Dermis blood vessel endothelial cell (primary cell): Measurements from ENCODE around the gene MIER2. TPM values are rescaled to one million over a fixed set of nuclear protein-coding genes. Genes with fewer than 3 reads are reported as not detected.
"Not testable (repeated sequence)": the region's sequence is repeated elsewhere in the genome, so short reads cannot be mapped to it uniquely, and the experiment has no call there.

Experiments
- DNase-seq: peaks from one replicate; pipeline ENCODE4 v3.0.0; 2010
- total RNA-seq: library from RNA; depleted of rRNA; stranded (reverse); fragments of >200 nt; gene quantifications from 2 replicates; pipeline ENCODE4 v1.2.3, GENCODE V29; 2014

Gene MIER2
- total RNA-seq, 1 donor from 2014 or later: 16.5 TPM

- not testable (repeated sequence) for DNase-seq
These were observed 10.9 kb upstream of the MIER2 start for GRCh38 chr19:355536-355935.

- no peak for DNase-seq
These were observed 10.5 kb upstream of the MIER2 start for GRCh38 chr19:355134-355533.

GRCh38 chr19:351976-352625 lies 7.5 kb upstream of the MIER2 start:
- DNase-seq: no peak

GRCh38 chr19:347946-348861 lies 3.6 kb upstream of the MIER2 start:
- peak; percentile 90 for DNase-seq

- no peak for DNase-seq
These were observed 804 bp upstream of the MIER2 start for GRCh38 chr19:345320-345879.

GRCh38 chr19:343941-344624 lies 513 bp downstream of the MIER2 start:
- peak; percentile 37 for DNase-seq

GRCh38 chr19:343451-343931 lies 1.1 kb downstream of the MIER2 start:
- peak; percentile 31 for DNase-seq

GRCh38 chr19:342801-343421 lies 1.7 kb downstream of the MIER2 start:
- DNase-seq: peak; percentile 97

- peak; percentile 6 for DNase-seq
These were observed 2.5 kb downstream of the MIER2 start for GRCh38 chr19:342128-342455.

GRCh38 chr19:341386-342127 lies 3.0 kb downstream of the MIER2 start:
- peak; percentile 11 for DNase-seq

- no peak for DNase-seq
These were observed 3.8 kb downstream of the MIER2 start for GRCh38 chr19:340620-341385.

- DNase-seq: peak; percentile 58
These were observed 5.2 kb downstream of the MIER2 start for GRCh38 chr19:339262-339887.

GRCh38 chr19:338421-338820 lies 6.2 kb downstream of the MIER2 start:
- no peak for DNase-seq

GRCh38 chr19:336067-336614 lies 8.5 kb downstream of the MIER2 start:
- DNase-seq: no peak

- no peak for DNase-seq
These were observed 9.0 kb downstream of the MIER2 start for GRCh38 chr19:335486-336066.

GRCh38 chr19:335072-335471 lies 9.5 kb downstream of the MIER2 start:
- no peak for DNase-seq

- no peak for DNase-seq
These were observed 10.1 kb downstream of the MIER2 start for GRCh38 chr19:334296-335071.

GRCh38 chr19:330503-330902 lies 14.1 kb downstream of the MIER2 start:
- no peak for DNase-seq

- no peak for DNase-seq
These were observed 14.7 kb downstream of the MIER2 start for GRCh38 chr19:329876-330275.
